GM18951 (cell line): ENCODE results near the gene PLIN5.

ENCODE experiments used
- POLR2A ChIP-seq: IDR thresholded peaks from 4 replicates; pipeline ENCODE4 v1.6.1; 2011; ENCODE audit warnings: mild to moderate bottlenecking; ENCODE audit not compliant: insufficient read length, insufficient read depth; ENCODE audit errors: extremely low read depth
- in situ Hi-C: fragments of 300-500 bp; cut with MboI; formaldehyde crosslinking; loops from one replicate; pipeline ENCODE4 v1.12.0; 2022; ENCODE audit warnings: low sequenced_read_pairs, mixed read lengths, inconsistent platforms; ENCODE audit not compliant: unreplicated experiment

The PLIN5 gene

DNA sequence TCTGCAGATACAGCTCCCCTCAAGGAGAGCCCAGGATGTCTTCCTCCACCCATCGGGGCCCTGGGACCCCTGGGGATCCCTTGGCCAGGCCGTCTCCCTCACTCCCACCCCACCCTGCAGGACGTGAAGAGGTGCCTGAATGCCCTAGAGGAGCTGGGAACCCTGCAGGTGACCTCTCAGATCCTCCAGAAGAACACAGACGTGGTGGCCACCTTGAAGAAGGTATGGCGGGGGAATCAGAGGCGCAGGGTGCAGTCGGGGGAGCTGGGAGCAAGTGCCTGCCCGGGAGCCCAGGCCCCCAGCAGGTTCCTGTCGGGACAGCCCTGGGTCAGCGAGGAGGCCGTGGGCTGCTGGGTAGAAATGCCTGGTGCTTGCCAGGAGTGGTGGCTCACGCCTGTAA lies 36.3 kb downstream of the PLIN5 start:
- no peak for TF ChIP-seq POLR2A
- in situ Hi-C loops: no loop called here

- no peak for TF ChIP-seq POLR2A
- in situ Hi-C loops: no loop called here
Observed at GRCh38 chr19:4497770-4498389, 37.1 kb downstream of the PLIN5 start.

DNA sequence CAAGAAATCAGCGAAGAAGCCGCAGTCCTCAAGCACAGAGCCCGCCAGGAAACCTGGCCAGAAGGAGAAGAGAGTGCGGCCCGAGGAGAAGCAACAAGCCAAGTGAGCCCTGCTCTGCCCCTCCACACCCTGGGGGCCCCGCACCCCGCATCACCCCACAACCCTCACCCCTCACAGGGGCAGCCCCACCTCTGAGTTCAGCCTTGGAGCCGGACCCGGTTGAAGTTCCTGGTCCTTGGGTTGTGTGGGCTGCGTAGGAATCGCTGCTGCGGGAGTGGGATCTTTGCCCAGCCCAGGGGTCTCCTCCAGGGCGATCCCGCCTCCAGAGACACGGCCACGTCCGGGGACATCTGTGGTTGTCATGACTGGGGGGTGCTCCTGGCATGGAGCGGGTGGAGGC lies 38.7 kb downstream of the PLIN5 start:
- no peak for TF ChIP-seq POLR2A
- in situ Hi-C loops: no loop called here

DNA sequence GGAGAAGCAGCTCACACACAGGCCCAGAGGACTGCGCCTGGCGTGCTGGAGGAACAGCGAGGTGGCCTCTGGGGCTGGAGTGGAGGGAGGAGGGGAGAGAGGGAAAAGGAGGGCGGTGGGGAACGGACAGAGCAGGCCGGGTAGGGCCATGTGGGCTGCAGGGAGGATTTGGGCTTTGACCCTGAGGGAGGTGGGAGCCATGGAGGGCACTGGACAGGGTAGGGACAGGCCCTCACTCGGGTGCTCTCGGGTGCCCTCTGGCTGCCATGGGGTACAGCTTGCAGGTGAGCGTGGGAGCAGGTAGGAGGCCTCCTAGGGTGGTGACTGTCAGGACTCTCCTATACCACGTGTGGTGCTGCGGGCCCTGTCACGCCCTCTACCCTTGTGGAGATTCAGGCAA lies 39.6 kb downstream of the PLIN5 start:
- no peak for TF ChIP-seq POLR2A
- in situ Hi-C loops: no loop called here

DNA sequence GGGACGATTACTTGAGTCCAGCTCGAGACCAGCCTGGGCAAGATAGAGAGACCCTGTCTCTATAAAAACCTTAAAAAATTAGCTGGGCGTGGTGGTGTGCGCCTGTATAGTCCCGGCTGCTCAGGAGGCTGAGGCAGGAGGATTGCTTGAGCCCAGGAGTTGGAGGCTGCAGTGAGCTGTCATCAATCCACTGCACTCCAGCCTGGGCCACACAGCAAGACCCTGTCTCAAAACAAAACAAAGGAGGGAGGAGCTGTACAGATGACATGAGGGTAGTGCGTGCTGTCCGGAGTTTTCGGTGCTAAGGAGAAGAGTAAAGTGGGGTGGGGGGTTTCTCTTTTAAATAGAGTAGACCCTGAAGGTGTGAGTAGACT lies 40.3 kb downstream of the PLIN5 start:
- in situ Hi-C loops: no loop called here
- no peak for TF ChIP-seq POLR2A

GRCh38 chr19:4493929-4494690 lies 40.9 kb downstream of the PLIN5 start:
- in situ Hi-C loops: no loop called here
- TF ChIP-seq POLR2A: no peak

GRCh38 chr19:4493104-4493928 lies 41.7 kb downstream of the PLIN5 start:
- in situ Hi-C loops: no loop called here
- no peak for TF ChIP-seq POLR2A

DNA sequence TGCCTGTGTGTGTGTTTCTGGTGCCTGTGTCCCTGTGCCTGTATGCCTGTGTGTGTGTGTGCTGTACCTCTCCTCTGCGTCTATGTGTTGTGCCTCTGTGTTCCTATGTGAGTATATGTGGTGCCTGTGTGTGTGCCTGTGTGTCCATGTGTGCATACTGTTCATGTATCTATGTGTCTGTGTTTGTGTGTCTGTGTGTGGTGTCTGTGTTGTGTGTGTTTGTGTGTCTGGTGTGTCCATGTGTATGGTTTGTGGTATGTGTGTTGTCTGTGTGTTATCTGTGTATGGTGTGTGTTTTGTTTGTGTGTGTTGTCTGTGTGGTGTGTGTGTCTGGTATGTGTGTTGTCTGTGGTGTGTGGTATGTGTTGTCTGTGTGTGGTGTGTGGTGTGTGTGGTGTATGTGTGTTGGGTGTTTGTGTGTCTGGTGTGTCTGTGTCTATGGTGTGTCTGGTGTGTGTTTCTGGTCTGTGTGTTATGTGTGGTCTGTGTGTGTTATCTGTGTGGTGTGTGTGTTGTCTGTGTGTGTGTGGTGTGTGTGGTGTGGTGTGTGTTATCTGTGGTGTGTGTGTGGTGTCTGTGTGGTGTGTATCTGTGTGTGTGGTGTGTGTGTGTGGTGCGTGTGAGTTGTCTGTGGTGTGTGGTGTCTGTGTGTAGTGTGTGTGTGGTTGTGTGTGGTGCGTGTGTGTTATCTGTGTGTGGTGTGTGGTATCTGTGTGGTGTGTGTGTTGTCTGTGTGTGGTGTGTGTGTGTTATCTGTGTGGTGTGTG lies 42.5 kb downstream of the PLIN5 start:
- in situ Hi-C loops: no loop called here
- no peak for TF ChIP-seq POLR2A

DNA sequence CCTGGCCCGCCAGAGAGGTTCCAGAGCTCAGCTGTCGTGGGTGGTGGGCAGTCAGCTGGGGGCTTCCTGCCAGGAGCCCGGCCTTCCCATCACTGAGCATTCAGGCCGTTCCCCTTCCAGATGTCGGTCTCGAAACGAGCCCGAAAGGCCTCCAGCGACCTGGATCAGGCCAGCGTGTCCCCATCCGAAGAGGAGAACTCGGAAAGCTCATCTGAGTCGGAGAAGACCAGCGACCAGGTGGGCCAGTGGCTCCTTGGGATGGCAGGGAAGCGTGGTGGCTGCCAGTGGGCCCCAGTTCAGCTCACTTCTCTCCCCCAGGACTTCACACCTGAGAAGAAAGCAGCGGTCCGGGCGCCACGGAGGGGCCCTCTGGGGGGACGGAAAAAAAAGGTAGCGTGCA lies 43.6 kb downstream of the PLIN5 start:
- in situ Hi-C loops: no loop called here
- no peak for TF ChIP-seq POLR2A

DNA sequence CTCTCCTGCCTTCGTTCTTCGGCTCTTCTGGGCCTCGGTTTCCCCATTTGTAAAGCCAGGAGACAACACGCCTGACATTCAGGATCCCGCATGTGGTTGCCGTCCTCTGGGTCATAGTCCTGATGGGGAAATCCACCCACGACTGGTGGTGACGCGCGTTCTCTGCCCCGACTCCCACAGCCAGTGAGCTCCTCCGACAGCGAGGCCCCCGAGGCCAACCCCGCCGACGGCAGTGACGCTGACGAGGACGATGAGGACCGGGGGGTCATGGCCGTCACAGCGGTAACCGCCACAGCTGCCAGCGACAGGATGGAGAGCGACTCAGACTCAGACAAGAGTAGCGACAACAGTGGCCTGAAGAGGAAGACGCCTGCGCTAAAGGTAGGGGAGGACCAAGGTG lies 46.5 kb downstream of the PLIN5 start:
- in situ Hi-C loops: no loop called here
- TF ChIP-seq POLR2A: no peak

DNA sequence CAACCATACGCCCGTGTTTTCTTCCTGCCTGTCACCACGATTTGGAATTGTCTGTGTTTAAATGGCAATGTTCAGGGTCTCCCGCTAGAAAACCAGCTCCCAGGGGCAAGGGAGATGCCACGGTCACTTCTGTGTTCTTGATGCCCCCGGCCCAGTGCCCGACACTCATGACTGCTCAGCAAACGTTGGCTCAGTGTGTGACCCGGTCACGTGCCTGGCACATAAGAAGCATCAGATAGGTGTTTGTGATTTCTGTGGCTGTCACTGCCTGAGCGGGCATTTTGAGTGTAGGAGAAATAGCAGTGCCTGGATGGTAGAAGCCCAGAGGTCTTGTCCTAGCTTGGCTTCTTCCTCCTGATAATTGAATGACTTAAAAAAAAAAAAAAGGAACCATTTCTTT lies 47.5 kb downstream of the PLIN5 start:
- TF ChIP-seq POLR2A: no peak
- in situ Hi-C loops: no loop called here

DNA sequence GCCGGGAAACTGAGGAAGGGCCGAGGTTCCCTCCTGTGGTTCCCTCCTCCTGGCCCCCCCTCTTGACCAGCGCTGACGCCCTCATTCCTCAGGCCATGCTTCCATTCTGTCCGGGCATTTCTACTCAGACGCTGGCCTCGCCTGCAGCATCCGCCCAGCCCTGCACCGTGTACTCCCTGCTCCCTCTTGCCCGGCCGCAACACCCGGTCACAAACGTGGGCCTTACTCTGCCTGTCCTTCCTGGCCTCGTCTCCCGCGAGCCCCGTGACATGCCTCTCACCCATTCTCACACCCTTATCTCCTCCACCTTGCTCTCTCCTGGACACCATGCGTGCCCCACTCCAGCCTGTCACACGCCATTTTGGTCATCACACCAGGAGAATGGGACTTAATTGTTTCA lies 51.6 kb downstream of the PLIN5 start:
- in situ Hi-C loops: no loop called here
- TF ChIP-seq POLR2A: no peak

- TF ChIP-seq POLR2A: no peak
- in situ Hi-C loops: no loop called here
Observed at GRCh38 chr19:4482721-4483364, 52.2 kb downstream of the PLIN5 start.
